ENCODE data around the gene NUDC.

- TF ChIP-seq POLR2A (IDR thresholded peaks at IDR 0.05) = no peak
- TF ChIP-seq CTCF (IDR thresholded peaks at IDR 0.05) = no peak
Observed at GRCh38 chr1:26897351-26897750, 24.2 kb upstream of the NUDC start.
